ENCODE data around the gene LENG9.

Gene LENG9

GRCh38 chr19:54482889-54483288 lies 19.3 kb upstream of the LENG9 start:
- DNase-seq (ENCODE audit: low read depth, low spot score): no peak
- no peak overlapping the region for H3K4me3 ChIP-seq (ENCODE audit: low read depth, low read length)
- TF ChIP-seq, protein P1, sequence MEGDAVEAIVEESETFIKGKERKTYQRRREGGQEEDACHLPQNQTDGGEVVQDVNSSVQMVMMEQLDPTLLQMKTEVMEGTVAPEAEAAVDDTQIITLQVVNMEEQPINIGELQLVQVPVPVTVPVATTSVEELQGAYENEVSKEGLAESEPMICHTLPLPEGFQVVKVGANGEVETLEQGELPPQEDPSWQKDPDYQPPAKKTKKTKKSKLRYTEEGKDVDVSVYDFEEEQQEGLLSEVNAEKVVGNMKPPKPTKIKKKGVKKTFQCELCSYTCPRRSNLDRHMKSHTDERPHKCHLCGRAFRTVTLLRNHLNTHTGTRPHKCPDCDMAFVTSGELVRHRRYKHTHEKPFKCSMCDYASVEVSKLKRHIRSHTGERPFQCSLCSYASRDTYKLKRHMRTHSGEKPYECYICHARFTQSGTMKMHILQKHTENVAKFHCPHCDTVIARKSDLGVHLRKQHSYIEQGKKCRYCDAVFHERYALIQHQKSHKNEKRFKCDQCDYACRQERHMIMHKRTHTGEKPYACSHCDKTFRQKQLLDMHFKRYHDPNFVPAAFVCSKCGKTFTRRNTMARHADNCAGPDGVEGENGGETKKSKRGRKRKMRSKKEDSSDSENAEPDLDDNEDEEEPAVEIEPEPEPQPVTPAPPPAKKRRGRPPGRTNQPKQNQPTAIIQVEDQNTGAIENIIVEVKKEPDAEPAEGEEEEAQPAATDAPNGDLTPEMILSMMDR (IDR thresholded peaks at IDR 0.05; ENCODE audit: insufficient read depth, low read length, missing control alignments): no peak
- ChIA-PET CTCF (no interaction called here), POLR2A (no interaction called here)

DNA sequence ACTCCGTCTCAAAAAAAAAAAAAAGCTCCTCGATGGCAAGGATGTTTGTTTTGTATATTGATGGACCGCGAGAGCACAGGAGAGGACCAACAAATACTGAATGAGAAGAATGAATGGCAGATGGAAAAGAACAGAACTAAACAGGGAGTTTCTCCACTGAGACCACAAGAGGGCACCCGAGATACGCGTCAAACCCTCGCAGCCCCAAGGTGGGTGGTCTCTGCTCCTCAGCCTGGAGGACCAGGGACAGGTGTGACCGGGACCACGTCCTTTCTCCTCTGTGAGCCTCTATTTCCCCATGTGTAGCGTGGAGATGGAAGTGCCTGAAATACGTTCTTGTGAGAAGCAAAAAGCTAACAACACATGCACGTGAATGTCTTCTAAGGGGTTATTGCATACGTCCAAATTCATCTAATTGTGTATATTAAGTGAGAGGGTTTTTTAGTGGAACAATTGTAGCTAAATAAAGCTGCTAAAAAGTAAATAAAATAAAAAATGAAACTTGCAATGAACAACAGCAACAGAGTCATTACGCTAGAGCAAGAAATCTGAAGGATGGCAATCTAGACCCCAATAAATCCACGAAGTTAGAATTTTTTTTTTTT lies 17.9 kb upstream of the LENG9 start:
- H3K4me3 ChIP-seq (ENCODE audit: low read depth, low read length): no peak overlapping the region
- TF ChIP-seq, protein P1 (IDR thresholded peaks at IDR 0.05; ENCODE audit: insufficient read depth, low read length, missing control alignments): peak; percentile 71
- CTCF ChIA-PET: interaction anchor here (0.6 to 2.1 kb wide), 14 partner anchors 8 to 618 kb away, joined by 3 to 28 read pairs (median 3); partner anchors contain the start of genes CDC42EP5 and RDH13
- DNase-seq (ENCODE audit: low read depth, low spot score): no peak
- POLR2A ChIA-PET: no interaction called here

DNA sequence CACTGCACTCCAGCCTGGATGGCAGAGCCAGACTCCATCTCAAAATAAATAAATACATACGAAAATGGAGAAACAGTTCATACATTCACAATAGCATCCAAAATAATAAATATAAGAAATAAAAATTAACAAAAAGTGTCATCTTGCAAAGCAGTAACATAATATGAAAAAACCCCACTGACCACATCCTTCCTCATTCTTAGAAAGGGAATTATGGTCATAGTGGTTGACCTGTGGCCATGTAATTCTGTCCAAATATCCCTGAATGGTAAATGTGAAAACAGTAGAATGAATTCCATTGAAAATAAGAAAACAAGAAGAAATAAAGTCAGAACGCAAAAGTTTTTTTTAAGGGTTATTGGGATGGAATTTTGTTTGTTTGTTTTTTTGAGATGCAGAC lies 16.5 kb upstream of the LENG9 start:
- CTCF ChIA-PET: interaction anchor here (1.0 to 2.5 kb wide), 5 partner anchors 10 to 197 kb away, joined by 3 to 28 read pairs (median 5); no protein-coding TSS in a partner anchor
- POLR2A ChIA-PET: no interaction called here
- DNase-seq (ENCODE audit: low read depth, low spot score): no peak
- TF ChIP-seq, protein P1 (IDR thresholded peaks at IDR 0.05; ENCODE audit: insufficient read depth, low read length, missing control alignments): no peak
- no peak overlapping the region for H3K4me3 ChIP-seq (ENCODE audit: low read depth, low read length)

DNA sequence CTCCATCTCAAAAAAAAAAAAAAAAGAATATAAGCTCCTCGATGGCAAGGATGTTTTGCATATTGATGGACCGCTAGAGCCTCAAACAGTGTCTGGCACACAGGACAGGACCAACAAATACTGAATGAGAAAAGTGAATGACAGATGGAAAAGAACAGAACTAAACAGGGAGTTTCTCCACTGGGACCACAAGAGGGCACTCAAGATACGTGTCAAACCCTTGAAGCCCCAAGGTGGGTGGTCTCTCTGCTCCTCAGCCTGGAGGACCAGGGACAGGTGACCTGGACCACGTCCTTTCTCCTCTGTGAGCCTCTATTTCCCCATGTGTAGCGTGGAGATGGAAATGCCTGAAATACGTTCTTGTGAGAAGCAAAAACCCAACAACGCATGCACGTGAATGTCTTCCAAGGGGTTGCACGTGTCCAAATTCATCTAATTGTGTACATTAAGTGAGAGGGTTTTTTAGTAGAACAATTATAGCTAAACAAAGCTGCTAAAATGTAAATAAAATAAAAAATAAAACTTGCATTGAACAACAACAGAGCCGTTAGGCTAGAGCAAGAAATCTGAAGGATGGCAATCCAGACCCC lies 15.2 kb upstream of the LENG9 start:
- CTCF ChIA-PET: interaction anchor here (0.9 to 2.5 kb wide), 14 partner anchors 9 to 939 kb away, joined by 3 to 24 read pairs (median 3); partner anchors contain the start of gene LENG8
- POLR2A ChIA-PET: no interaction called here
- TF ChIP-seq, protein P1 (IDR thresholded peaks at IDR 0.05; ENCODE audit: insufficient read depth, low read length, missing control alignments): peak; percentile 56
- no peak for DNase-seq (ENCODE audit: low read depth, low spot score)
- H3K4me3 ChIP-seq (ENCODE audit: low read depth, low read length): no peak overlapping the region

DNA sequence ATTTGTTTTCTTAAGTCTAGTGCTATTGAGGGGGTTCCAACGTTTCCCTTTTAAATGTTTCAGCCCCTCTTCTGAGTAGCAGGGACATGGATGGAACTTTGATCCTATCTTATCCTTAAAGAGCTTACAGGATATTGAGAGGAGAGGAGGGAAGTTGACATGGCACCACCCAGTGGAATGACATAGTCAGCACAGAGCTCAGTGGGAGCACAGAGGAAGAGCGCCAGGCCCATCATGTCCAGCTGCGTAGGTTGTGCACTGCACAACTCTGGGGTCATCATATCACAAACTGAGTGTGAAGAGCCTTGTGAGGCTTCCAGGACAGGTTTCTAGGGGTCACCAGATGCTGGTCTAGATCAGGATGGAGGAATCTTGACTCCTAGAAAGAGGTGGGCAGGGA lies 14.1 kb upstream of the LENG9 start:
- no peak overlapping the region for H3K4me3 ChIP-seq (ENCODE audit: low read depth, low read length)
- no peak for DNase-seq (ENCODE audit: low read depth, low spot score)
- POLR2A ChIA-PET: no interaction called here
- TF ChIP-seq, protein P1 (IDR thresholded peaks at IDR 0.05; ENCODE audit: insufficient read depth, low read length, missing control alignments): no peak
- CTCF ChIA-PET: interaction anchor here (1.0 to 2.5 kb wide), 8 partner anchors 11 to 200 kb away, joined by 3 to 24 read pairs (median 3); partner anchors contain the start of gene LENG8

- POLR2A ChIA-PET: interaction anchor here (0.8 kb wide), 1 partner anchor 845 kb away, joined by 3 read pairs; no protein-coding TSS in a partner anchor
- no peak for DNase-seq (ENCODE audit: low read depth, low spot score)
- CTCF ChIA-PET: interaction anchor here (1.2 kb wide), 1 partner anchor 32 kb away, joined by 4 read pairs; no protein-coding TSS in a partner anchor
- no peak overlapping the region for H3K4me3 ChIP-seq (ENCODE audit: low read depth, low read length)
- TF ChIP-seq, protein P1 (IDR thresholded peaks at IDR 0.05; ENCODE audit: insufficient read depth, low read length, missing control alignments): no peak
These were observed 12.1 kb upstream of the LENG9 start for GRCh38 chr19:54475706-54476105.

Data from AG04449 (cell line).